Coronary artery (tissue), 2 donors: ENCODE results near the gene D2HGDH.
A peak's percentile ranks its signal among the peaks of the same experiment; 100 is the strongest.

Experiments used
- DNase-seq: peaks from one replicate; pipeline ENCODE4 v3.0.0-alpha.2; 2017; ENCODE audit warnings: low spot score
- H3K27ac ChIP-seq, 2 donors: fragments of 200-600 bp; sonication (generic); one replicate each; pipeline ENCODE4 v1.5.1; 2016 to 2019
- H3K4me3 ChIP-seq: fragments of 200-600 bp; sonication (generic); 2 replicates; pipeline ENCODE4 v1.5.1; 2016; ENCODE audit warnings: mild to moderate bottlenecking, moderate library complexity
- TF ChIP-seq, protein P1 (sequence below): fragments of 200-600 bp; sonication (generic); IDR thresholded peaks from one replicate; pipeline ENCODE4 v1.5.1; 2019; ENCODE audit warnings: antibody characterized with exemption

The D2HGDH gene

DNA sequence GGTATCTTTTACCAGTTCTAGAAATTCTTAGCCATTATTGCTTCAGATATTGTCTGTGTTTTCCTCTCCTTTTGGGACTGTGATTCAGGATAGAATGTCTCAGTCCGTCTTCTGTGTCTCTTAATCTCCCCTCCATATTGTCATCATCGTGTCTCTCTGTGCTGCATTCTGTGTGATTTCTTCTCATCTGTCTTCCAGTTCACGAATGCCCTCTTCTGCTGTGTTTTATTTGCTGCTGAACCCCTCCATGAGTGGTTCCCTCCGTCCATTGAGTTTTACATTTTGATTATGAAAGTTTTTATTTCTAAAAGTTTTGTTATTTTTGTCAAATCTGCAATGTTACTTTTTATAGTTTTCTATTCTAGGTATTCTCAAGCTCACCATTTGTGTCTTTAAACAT, 11.7 kb downstream of the D2HGDH start:
- DNase-seq: no peak
- Histone ChIP-seq H3K27ac (no peak overlapping the region), H3K4me3 (no peak overlapping the region)
- TF ChIP-seq, protein P1, sequence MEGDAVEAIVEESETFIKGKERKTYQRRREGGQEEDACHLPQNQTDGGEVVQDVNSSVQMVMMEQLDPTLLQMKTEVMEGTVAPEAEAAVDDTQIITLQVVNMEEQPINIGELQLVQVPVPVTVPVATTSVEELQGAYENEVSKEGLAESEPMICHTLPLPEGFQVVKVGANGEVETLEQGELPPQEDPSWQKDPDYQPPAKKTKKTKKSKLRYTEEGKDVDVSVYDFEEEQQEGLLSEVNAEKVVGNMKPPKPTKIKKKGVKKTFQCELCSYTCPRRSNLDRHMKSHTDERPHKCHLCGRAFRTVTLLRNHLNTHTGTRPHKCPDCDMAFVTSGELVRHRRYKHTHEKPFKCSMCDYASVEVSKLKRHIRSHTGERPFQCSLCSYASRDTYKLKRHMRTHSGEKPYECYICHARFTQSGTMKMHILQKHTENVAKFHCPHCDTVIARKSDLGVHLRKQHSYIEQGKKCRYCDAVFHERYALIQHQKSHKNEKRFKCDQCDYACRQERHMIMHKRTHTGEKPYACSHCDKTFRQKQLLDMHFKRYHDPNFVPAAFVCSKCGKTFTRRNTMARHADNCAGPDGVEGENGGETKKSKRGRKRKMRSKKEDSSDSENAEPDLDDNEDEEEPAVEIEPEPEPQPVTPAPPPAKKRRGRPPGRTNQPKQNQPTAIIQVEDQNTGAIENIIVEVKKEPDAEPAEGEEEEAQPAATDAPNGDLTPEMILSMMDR: no peak

- no peak for DNase-seq
- no peak overlapping the region for H3K27ac ChIP-seq
- no peak overlapping the region for H3K4me3 ChIP-seq
- TF ChIP-seq, protein P1: no peak
These were observed 14.2 kb downstream of the D2HGDH start for GRCh38 chr2:241748468-241749256.

GRCh38 chr2:241750076-241750840, 15.8 kb downstream of the D2HGDH start:
- no peak for DNase-seq
- H3K4me3 ChIP-seq: no peak overlapping the region
- TF ChIP-seq, protein P1: no peak
- peak overlapping the region in 1 of 2 donors; percentile 7 for H3K27ac ChIP-seq

GRCh38 chr2:241751152-241751551, 16.7 kb downstream of the D2HGDH start:
- no peak for DNase-seq

GRCh38 chr2:241751776-241752175, 17.3 kb downstream of the D2HGDH start:
- Histone ChIP-seq H3K27ac (no peak overlapping the region), H3K4me3 (no peak overlapping the region)
- TF ChIP-seq, protein P1: no peak
- DNase-seq: no peak

More at GRCh38 chr2:241751152-241751551, 16.7 kb downstream of the D2HGDH start:
- Histone ChIP-seq H3K27ac (peak overlapping the region in 1 of 2 donors; percentile 7), H3K4me3 (no peak overlapping the region)
- TF ChIP-seq, protein P1: no peak

- Histone ChIP-seq H3K27ac (no peak overlapping the region), H3K4me3 (no peak overlapping the region)
- no peak for DNase-seq
- TF ChIP-seq, protein P1: no peak
These were observed 17.8 kb downstream of the D2HGDH start for GRCh38 chr2:241752253-241752652.
